ENCODE data around the gene TTPAL.

GRCh38 chr20:44491635-44492395 is 16.1 kb downstream of the TTPAL start:
- TF ChIP-seq, protein P1, sequence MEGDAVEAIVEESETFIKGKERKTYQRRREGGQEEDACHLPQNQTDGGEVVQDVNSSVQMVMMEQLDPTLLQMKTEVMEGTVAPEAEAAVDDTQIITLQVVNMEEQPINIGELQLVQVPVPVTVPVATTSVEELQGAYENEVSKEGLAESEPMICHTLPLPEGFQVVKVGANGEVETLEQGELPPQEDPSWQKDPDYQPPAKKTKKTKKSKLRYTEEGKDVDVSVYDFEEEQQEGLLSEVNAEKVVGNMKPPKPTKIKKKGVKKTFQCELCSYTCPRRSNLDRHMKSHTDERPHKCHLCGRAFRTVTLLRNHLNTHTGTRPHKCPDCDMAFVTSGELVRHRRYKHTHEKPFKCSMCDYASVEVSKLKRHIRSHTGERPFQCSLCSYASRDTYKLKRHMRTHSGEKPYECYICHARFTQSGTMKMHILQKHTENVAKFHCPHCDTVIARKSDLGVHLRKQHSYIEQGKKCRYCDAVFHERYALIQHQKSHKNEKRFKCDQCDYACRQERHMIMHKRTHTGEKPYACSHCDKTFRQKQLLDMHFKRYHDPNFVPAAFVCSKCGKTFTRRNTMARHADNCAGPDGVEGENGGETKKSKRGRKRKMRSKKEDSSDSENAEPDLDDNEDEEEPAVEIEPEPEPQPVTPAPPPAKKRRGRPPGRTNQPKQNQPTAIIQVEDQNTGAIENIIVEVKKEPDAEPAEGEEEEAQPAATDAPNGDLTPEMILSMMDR (IDR thresholded peaks at IDR 0.05), result no peak
- TF ChIP-seq, protein P2, sequence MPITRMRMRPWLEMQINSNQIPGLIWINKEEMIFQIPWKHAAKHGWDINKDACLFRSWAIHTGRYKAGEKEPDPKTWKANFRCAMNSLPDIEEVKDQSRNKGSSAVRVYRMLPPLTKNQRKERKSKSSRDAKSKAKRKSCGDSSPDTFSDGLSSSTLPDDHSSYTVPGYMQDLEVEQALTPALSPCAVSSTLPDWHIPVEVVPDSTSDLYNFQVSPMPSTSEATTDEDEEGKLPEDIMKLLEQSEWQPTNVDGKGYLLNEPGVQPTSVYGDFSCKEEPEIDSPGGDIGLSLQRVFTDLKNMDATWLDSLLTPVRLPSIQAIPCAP (CRISPR knock-in tag; IDR thresholded peaks at IDR 0.05), result no peak
